ENCODE results near the gene CDCA5. TPM values are rescaled to one million over a fixed set of nuclear protein-coding genes. Genes with fewer than 3 reads are reported as not detected.

The CDCA5 gene
- total RNA-seq: 1.1 and 32.4 TPM in 2 replicates

GRCh38 chr11:65083834-65084597 is at the start of gene CDCA5, which contains the start of gene ZFPL1:
CDCA5 (minus strand) TSS chr11:65084040; CDS start chr11:65083978, 62 bp downstream.
ZFPL1 (plus strand) TSS chr11:65084222; CDS start chr11:65084699, 477 bp downstream.

DNA sequence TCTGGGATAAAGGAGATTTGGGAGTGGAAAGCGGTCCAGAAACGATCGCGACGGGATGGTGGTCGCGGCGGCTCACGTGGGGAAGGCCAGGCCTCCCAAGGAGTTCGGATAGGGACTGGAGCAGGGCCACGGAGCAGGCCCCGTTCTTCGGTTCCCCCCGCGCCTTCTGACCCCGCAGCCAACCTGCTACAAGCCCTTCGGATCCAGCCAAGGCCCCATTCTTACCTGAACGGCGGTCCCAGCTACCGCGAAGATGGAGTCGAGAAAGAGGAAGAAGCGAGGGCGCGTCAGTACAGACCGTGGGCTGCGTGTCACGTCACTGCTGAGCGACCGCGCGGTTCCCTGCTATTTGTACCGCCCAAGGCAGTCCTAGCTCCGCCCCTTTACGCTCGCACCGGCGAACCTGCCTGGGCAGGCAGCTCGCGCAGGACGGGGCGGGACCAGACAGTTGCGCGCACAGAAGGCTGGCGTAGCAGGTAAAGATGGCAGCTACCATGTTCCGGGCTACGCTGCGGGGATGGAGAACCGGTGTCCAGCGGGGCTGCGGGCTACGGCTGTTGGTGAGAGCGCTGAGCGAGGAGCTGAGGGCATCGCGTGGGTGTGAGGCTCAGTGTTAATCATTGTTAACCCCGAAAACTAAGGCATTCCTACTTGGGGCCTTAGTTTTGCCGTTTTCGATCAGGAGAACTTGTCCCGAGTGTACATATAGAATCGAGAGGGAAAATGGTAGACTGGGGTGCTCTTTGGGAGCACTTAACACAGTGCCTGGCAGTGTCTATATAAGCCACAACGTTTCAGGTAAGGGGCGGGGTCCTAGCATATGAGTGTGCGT is 38.2 kb upstream of the CDCA5 start, which contains the start of the genes FAU and MRPL49:
FAU (minus strand) TSS at position 270 of the 832 bp plus-strand sequence. CDS start 321 bp downstream, outside the sequence.
MRPL49 (plus strand) TSS at position 457 of the 832 bp plus-strand sequence; CDS start at position 483, 26 bp downstream.

GRCh38 chr11:65117206-65118096 is 33.6 kb upstream of the CDCA5 start, which contains the start of gene ZNHIT2:
ZNHIT2 (minus strand) TSS chr11:65117701; CDS start chr11:65117653, 48 bp downstream.

GRCh38 chr11:65111744-65112545 is 28.1 kb upstream of the CDCA5 start, which contains the start of gene TM7SF2:
TM7SF2 (plus strand) TSS chr11:65111872; CDS start chr11:65112016, 144 bp downstream.

GRCh38 chr11:65095974-65096806 is 12.3 kb upstream of the CDCA5 start, which contains the start of gene VPS51:
VPS51 (plus strand) TSS chr11:65096214; CDS start chr11:65096251, 37 bp downstream.

GRCh38 chr11:65058419-65059054 is 25.3 kb downstream of the CDCA5 start, which contains the start of gene NAALADL1:
NAALADL1 (minus strand) TSS chr11:65058553; CDS start chr11:65058521, 32 bp downstream.

DNA sequence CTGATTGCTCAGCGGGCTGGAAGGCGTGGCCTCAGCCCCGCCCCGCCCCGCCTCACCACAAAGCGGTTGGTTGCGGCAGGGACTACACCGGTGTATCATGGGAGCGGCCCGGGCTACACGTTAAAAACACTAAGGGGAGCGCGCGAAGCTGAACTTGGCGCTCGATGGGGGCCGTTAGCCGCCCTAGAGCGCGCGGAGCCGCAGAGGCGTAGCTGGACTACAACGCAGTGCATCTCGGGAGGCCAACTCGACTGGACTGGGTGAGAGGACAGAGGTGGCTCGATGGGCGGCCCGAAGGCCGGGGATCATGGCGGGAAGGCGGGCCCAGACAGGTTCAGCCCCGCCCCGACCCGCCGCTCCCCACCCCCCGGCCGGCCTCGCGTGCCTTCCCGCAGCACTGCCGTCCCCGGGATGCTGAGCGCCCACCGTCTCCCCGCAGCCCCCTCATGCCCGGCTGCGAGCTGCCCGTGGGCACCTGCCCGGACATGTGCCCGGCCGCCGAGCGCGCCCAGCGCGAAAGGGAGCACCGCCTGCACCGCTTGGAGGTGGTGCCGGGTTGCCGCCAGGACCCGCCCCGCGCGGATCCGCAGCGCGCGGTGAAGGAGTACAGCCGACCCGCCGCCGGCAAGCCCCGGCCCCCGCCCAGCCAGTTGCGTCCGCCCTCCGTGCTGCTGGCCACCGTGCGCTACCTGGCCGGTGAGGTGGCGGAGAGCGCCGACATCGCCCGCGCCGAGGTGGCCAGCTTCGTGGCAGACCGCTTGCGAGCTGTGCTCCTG is 42.8 kb downstream of the CDCA5 start, which contains the start of gene SAC3D1:
SAC3D1 (plus strand) TSS at position 364 of the 776 bp plus-strand sequence; CDS start at position 447, 83 bp downstream.

Small RNA genes lying within 50 kb of the gene (small RNA-seq; reads per million reads assigned to genes)
- not detected for gene SNX15 (ENCODE audit: low replicate concordance)

Other genes with a start within 250 kb of the CDCA5 start
- gene CDC42BPG, start 239.4 kb downstream of the CDCA5 start, total RNA-seq: 0.14 and 0.22 TPM in 2 replicates
- gene EHD1, start 205.4 kb downstream of the CDCA5 start, total RNA-seq: 120 and 163 TPM in 2 replicates
- gene ATG2A, start 166.8 kb downstream of the CDCA5 start, total RNA-seq: 23.9 and 28.2 TPM in 2 replicates
- gene PPP2R5B, start 159.4 kb downstream of the CDCA5 start, total RNA-seq: 11.6 and 19.0 TPM in 2 replicates
- not detected in 2 replicates for gene GPHA2, start 148.1 kb downstream of the CDCA5 start, total RNA-seq
- gene MAJIN, start 111.9 kb downstream of the CDCA5 start, total RNA-seq: not detected in 2 replicates
- 1.8 and 2.6 TPM in 2 replicates for gene BATF2, start 87.1 kb downstream of the CDCA5 start, total RNA-seq
- 61.0 and 80.1 TPM in 2 replicates for gene ARL2, start 69.9 kb downstream of the CDCA5 start, total RNA-seq
- gene SNX15, start 56.6 kb downstream of the CDCA5 start, total RNA-seq: 13.8 and 18.3 TPM in 2 replicates
- 6.3 and 19.3 TPM in 2 replicates for gene SAC3D1, start 42.8 kb downstream of the CDCA5 start, total RNA-seq
- gene NAALADL1, start 25.5 kb downstream of the CDCA5 start, total RNA-seq: 6.8 and 11.0 TPM in 2 replicates
- 46.5 and 68.5 TPM in 2 replicates for gene ZFPL1, start 182 bp upstream of the CDCA5 start, total RNA-seq
- 186 and 248 TPM in 2 replicates for gene VPS51, start 12.2 kb upstream of the CDCA5 start, total RNA-seq
- 13.3 and 65.0 TPM in 2 replicates for gene TM7SF2, start 27.8 kb upstream of the CDCA5 start, total RNA-seq
- gene ZNHIT2, start 33.7 kb upstream of the CDCA5 start, total RNA-seq: 15.8 and 22.5 TPM in 2 replicates
- 107 and 347 TPM in 2 replicates for gene FAU, start 38.1 kb upstream of the CDCA5 start, total RNA-seq
- gene MRPL49, start 38.3 kb upstream of the CDCA5 start, total RNA-seq: 53.4 and 89.2 TPM in 2 replicates
- 31.1 and 197 TPM in 2 replicates for gene SYVN1, start 50.5 kb upstream of the CDCA5 start, total RNA-seq
- gene SPDYC, start 86.2 kb upstream of the CDCA5 start, total RNA-seq: not detected in 2 replicates
- gene CAPN1, start 97.9 kb upstream of the CDCA5 start, total RNA-seq: 184 and 242 TPM in 2 replicates
- 2.6 and 28.2 TPM in 2 replicates for gene POLA2, start 177.9 kb upstream of the CDCA5 start, total RNA-seq
- 48.4 and 56.9 TPM in 2 replicates for gene CDC42EP2, start 230.8 kb upstream of the CDCA5 start, total RNA-seq
- 49.8 and 57.8 TPM in 2 replicates for gene DPF2, start 249.8 kb upstream of the CDCA5 start, total RNA-seq